Left ventricle myocardium inferior (tissue), 1 donor: ENCODE results near the gene AGPAT3. TPM values are rescaled to one million over a fixed set of nuclear protein-coding genes. Genes with fewer than 3 reads are reported as not detected.

ENCODE experiments used
- DNase-seq: peaks from one replicate; pipeline ENCODE4 v3.0.0-alpha.2; 2020
- H3K27ac ChIP-seq: fragments of 200-600 bp; replicated peaks from 2 replicates; pipeline ENCODE4 v1.8.0; 2021
- H3K27me3 ChIP-seq: fragments of 200-600 bp; 2 replicates; pipeline ENCODE4 v1.8.0; 2021; ENCODE audit warnings: low read depth
- H3K36me3 ChIP-seq: fragments of 200-600 bp; 2 replicates; pipeline ENCODE4 v1.8.0; 2021
- H3K4me1 ChIP-seq: fragments of 200-600 bp; 2 replicates; pipeline ENCODE4 v1.8.0; 2021
- H3K4me3 ChIP-seq: fragments of 200-600 bp; 2 replicates; pipeline ENCODE4 v1.8.0; 2021; ENCODE audit warnings: mild to moderate bottlenecking, moderate library complexity
- H3K9me3 ChIP-seq: fragments of 200-600 bp; replicated peaks from 2 replicates; pipeline ENCODE4 v1.8.0; 2021
- CTCF ChIP-seq: fragments of 200-600 bp; IDR thresholded peaks from 2 replicates; pipeline ENCODE4 v1.8.0; 2021; ENCODE audit warnings: antibody characterized with exemption, mild to moderate bottlenecking, borderline replicate concordance
- intact Hi-C: fragments of 100-400 bp; cut with micrococcal nuclease; formaldehyde crosslinking; loops from one replicate; pipeline ENCODE4 v1.11.0; 2022
- long read RNA-seq: library from polyadenylated mRNA; unstranded; transcript quantifications from one replicate; pipeline ENCODE4 v2.0.0, GENCODE V29; 2021
- total RNA-seq: library from RNA; stranded (reverse); fragmentation: NEBNext Ultra II Directional; extraction: Animal tissue kit (Norgen Biotek cat#: 25700); gene quantifications from one replicate; pipeline ENCODE4 v1.2.1, GENCODE V29; 2021
- donor health status: DM: no; HTN: yes; CAD: no; lungs with severe emphysema.

Gene AGPAT3
- total RNA-seq, result 79.6 TPM
- long read RNA-seq, full-length matches to known transcripts, result 10 of 82 reads
- long read RNA-seq, partial matches to known transcripts, result 4 of 82 reads
- long read RNA-seq, other reads (novel, unspliced or antisense), result 68 of 82 reads

- H3K9me3 ChIP-seq, result no peaks in the 10 kb centered on the region
- no peak for TF ChIP-seq CTCF
- H3K36me3 ChIP-seq, result no peaks in the 10 kb centered on the region
- H3K4me3 ChIP-seq, result peak within 1 kb of the TSS; percentile 90
- intact Hi-C loops, result no loop called here
- H3K27ac ChIP-seq, result peak within 1 kb of the TSS; percentile 94
- H3K4me1 ChIP-seq, result peaks cover 67% of the 10 kb centered on the region
- no peaks in the 10 kb centered on the region for H3K27me3 ChIP-seq
- peak; percentile 36 for DNase-seq
Observed at GRCh38 chr21:43864962-43865539, at the start of gene AGPAT3. TSS of gene AGPAT3 (plus strand) at chr21:43865223. CDS start at chr21:43959682, 94,459 bp downstream.

GRCh38 chr21:43815991-43816390, 49.0 kb upstream of the AGPAT3 start:
- peaks cover 8% of the 10 kb centered on the region for H3K9me3 ChIP-seq
- no peak for TF ChIP-seq CTCF

GRCh38 chr21:43816611-43817071, 48.4 kb upstream of the AGPAT3 start:
- TF ChIP-seq CTCF, result no peak
- DNase-seq, result no peak
- Histone ChIP-seq H3K4me3 (no peak overlapping the region), H3K4me1 (peaks cover 2% of the 10 kb centered on the region), H3K9me3 (peaks cover 8% of the 10 kb centered on the region), H3K27ac (no peak overlapping the region), H3K36me3 (no peaks in the 10 kb centered on the region), H3K27me3 (no peaks in the 10 kb centered on the region)
- intact Hi-C loops, result no loop called here

More at GRCh38 chr21:43815991-43816390, 49.0 kb upstream of the AGPAT3 start:
- intact Hi-C loops, result no loop called here
- peaks cover 8% of the 10 kb centered on the region for H3K4me1 ChIP-seq
- H3K4me3 ChIP-seq, result no peak overlapping the region
- no peak for DNase-seq
- H3K27ac ChIP-seq, result no peak overlapping the region
- no peaks in the 10 kb centered on the region for H3K27me3 ChIP-seq
- H3K36me3 ChIP-seq, result no peaks in the 10 kb centered on the region

GRCh38 chr21:43817157-43818086, 47.6 kb upstream of the AGPAT3 start:
- no peak overlapping the region for H3K27ac ChIP-seq
- intact Hi-C loops, result no loop called here
- H3K9me3 ChIP-seq, result peaks cover 8% of the 10 kb centered on the region
- no peaks in the 10 kb centered on the region for H3K4me1 ChIP-seq
- no peak overlapping the region for H3K4me3 ChIP-seq
- TF ChIP-seq CTCF, result no peak
- no peaks in the 10 kb centered on the region for H3K36me3 ChIP-seq
- H3K27me3 ChIP-seq, result no peaks in the 10 kb centered on the region
- DNase-seq, result no peak

- H3K27me3 ChIP-seq, result no peaks in the 10 kb centered on the region
- peaks cover 8% of the 10 kb centered on the region for H3K9me3 ChIP-seq
- peak overlapping the region; percentile 39 for H3K27ac ChIP-seq
- TF ChIP-seq CTCF, result no peak
- DNase-seq, result no peak
- intact Hi-C loops, result no loop called here
- no peaks in the 10 kb centered on the region for H3K36me3 ChIP-seq
- no peak overlapping the region for H3K4me3 ChIP-seq
- no peaks in the 10 kb centered on the region for H3K4me1 ChIP-seq
Observed at GRCh38 chr21:43818685-43819084, 46.3 kb upstream of the AGPAT3 start.
